Epidermal melanocyte (primary cell): Measurements from ENCODE around the gene MROH8.
"Not testable (repeated sequence)": the region's sequence is repeated elsewhere in the genome, so short reads cannot be mapped to it uniquely, and the experiment has no call there.

ENCODE experiments used
- DNase-seq: peaks from one replicate; pipeline ENCODE4 v3.0.0; 2011; ENCODE audit warnings: low spot score; ENCODE audit not compliant: insufficient read length

The MROH8 gene

GRCh38 chr20:37155987-37156386 lies 23.4 kb downstream of the MROH8 start:
- DNase-seq: no peak

DNA sequence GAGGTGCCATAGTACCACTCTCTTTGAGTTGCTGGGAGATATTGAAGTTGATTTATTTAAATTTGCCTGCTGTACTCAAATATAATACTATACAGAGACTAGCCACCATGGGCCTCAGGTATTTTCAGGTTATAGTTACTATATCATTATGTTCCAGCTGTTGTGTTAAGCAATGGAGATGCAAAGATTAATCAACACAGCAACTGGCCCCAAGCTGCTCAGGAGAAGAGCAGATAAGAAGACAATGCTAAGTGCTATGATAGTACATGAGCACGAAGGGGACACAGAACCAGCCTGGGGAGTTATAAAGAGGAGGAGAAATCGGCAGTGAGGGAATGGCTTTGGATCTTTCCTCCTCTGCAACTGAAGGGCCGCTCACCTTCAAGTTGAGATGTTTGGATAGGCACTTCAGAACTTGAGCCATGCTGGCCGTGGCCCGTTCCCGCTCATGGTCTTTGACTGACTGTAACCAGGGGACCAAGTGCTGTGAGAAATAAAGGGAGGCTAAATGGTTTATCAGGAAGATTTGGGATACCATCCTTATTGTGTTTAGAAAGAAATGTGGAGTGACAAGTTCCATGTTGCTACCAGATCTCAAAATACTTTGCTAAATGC lies 24.6 kb downstream of the MROH8 start:
- no peak for DNase-seq

DNA sequence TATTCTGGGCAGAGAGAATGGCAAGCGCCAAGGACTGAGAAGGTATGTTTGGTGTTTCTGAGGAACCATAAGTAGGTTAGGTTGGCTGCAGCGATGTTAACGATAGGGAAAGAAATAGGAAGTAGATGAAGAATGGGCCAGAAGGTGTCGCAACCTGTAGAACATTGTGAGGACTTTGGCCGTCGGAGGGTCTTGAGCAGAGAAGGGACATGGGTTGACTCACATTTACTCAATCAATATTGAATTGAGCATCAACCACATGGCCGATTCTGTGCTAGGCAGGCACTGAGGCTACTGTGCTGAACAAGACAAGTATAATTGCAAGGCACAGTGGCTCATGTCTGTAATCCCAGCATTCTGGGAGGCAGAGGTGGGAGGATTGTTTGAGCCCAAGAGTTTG lies 27.1 kb downstream of the MROH8 start:
- no peak for DNase-seq

DNA sequence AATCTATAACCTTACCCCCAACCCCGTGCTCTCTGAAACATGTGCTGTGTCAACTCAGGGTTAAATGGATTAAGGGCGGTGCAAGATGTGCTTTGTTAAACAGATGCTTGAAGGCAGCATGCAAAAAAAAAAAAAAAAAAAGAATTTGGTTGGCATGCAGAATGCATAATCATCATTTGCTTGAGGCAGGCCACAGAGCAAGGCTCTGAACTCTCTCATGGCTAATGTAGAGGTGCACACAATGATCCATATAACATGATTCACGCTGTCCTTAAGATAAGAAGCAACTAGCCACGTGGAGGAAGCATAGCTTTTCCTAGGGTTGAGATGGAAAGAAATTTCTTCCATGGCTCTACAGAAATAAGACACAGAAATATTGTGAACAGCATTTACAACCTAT lies 27.8 kb downstream of the MROH8 start:
- DNase-seq: no peak

- not testable (repeated sequence) for DNase-seq
Measured at GRCh38 chr20:37150864-37151263, 28.5 kb downstream of the MROH8 start.

- no peak for DNase-seq
Measured at GRCh38 chr20:37147250-37147649, 32.1 kb downstream of the MROH8 start.

DNA sequence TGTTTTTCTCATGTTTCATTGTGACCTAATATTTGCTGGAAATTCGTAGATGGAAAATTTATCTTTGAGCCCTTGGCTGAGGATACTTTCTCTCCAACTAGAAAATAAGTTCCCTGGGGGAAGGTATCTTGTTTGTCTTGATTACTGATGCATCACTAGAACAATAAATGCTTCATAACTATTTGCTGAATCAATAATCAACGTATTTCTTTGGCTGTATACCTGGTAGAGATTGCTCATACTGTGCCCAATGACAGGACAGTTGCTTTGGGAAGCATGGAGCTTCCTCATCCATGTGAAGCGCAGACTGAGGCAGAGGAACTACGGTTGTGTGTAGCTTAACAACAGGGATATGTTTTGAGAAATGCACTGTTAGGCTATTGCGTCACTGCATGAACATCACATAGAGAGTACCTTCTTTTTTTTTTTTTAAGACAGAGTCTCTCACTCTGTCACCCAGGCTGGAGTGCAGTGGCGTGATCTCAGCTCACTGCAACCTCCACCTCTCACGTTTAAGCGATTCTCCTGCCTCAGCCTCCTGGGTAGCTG lies 34.4 kb downstream of the MROH8 start:
- DNase-seq: no peak

DNA sequence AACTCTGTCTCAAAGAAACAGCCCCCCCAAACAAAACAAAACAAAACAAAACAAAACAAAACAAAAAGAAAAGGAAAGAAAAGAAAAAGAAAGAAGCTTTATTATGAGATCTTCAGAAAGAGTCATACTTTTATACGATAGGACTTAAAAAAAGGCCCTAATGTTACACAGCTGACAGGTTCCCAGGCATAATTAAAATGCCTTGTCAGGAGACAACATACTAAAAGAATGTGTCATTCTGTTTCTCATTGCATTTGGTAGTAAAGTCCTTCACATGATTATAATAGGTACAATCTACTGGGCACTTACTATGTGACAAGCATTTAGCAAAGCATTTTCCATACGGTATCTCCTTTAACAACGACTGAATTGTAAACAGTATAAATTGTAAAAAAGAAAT lies 36.6 kb downstream of the MROH8 start:
- DNase-seq: no peak

- no peak for DNase-seq
Measured at GRCh38 chr20:37137547-37137946, 41.8 kb downstream of the MROH8 start.

DNA sequence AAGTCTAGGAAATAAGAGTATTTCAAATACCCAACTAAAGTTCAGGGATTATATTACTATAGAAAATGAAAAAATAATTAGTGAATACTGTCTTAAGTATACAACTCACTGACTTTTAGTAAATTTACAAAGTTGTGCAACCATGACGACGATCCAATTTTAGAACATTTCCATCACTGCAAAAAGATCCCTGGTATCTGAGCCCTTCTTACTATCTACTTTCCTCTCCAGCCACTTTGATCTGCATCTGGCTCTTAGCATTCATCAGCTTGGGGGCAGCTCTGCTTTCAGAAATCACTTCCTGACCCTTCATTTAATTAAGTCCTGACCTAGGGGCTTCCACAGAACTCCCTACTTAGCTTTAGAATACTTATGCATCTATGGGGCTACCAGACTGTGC lies 45.4 kb downstream of the MROH8 start:
- no peak for DNase-seq

DNA sequence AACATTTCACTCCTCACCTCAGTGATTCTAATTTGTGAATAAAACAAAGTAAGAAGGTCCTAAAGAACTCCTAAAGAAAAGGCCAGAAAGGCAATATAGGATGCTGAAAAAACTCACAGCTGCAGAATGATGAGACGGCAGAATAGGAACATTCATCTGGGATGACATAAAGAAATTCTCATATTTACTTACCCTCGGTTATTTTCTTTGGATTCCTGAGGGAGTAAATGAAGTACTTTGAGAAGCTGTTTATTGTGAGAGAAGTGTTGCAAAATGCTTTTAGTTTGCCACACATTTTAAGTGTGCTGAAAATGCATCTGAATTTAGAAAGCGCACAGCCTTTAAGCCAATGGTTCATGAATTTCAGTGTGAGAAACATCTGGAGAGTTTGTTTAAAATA lies 47.9 kb downstream of the MROH8 start:
- DNase-seq: no peak

- DNase-seq: no peak
Measured at GRCh38 chr20:37128803-37129202, 50.5 kb downstream of the MROH8 start.

GRCh38 chr20:37126290-37126689 lies 53.1 kb downstream of the MROH8 start:
- not testable (repeated sequence) for DNase-seq

DNA sequence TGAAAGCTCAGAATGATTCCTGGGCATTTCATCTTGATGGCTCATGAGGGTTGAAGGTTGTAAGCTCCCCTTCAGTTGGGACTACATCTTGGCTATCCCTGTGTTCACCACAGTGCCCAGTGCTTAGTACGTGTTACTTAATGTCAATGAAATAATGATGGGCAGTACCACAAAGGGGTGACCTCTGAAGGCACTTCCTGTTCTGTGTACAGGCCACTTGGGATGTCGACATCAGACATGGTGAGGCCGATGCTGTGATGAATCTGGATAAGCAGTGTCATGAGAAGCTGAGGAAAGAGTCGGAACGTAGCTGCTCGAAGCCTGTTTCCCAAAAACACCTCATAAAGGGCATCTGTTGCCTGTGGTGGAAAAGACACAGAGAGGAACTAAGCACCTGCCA lies 55.9 kb downstream of the MROH8 start:
- DNase-seq: no peak

DNA sequence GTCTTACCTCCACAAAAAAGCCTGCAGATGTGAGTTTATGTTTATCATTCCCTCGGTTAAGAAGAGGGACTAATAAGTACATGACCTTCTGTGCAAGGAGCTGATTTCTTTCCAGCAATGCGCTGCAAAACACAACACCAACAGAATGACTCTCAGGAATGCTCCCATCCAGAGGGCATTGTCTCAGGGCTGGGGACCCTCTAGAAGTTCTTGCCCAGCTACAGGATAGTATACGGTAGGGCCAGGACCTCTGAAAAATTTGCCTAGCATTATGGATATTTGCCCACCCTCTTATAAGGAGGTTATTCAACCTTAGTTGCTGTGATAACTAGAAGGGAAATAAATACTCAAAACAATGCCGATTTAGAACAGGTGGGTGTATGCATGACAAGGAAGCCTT lies 58.9 kb downstream of the MROH8 start:
- DNase-seq: no peak

DNA sequence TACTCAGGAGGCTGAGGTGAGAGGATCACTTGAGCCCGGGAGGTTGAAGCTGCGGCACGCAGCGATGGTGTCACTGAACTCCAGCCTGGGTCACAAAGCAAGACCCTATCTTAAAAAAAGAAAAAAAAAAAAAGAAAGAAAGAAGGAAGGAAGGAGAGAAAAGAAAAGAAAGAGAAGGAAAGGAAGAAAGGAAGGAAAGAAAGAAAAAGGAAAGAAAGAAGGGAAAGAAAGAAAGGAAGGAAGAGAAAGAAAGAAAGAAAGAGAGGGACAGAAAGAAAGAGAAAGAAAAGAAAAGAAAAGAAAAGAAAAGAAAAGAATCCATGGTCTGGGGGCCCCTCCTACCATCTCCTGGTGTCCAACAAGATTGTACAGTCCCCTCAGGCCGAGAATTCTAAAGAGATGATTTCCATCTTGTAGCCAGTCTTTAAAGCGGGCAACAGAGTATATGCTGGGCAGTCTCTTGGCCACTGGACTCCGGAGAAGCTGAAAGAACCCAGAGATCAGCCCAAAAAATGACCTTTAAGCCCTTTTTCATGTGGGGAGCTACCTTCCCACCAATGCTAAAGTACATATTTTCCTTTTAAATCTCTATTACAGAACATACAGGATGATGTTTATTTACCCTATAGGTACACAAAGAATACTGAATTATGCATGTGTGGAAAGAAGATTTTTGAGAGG lies 59.9 kb downstream of the MROH8 start:
- DNase-seq: no peak

- DNase-seq: no peak
Measured at GRCh38 chr20:37114012-37114411, 65.3 kb downstream of the MROH8 start.

- no peak for DNase-seq
Measured at GRCh38 chr20:37111926-37112455, 67.4 kb downstream of the MROH8 start.

- no peak for DNase-seq
Measured at GRCh38 chr20:37108676-37109075, 70.7 kb downstream of the MROH8 start.

DNA sequence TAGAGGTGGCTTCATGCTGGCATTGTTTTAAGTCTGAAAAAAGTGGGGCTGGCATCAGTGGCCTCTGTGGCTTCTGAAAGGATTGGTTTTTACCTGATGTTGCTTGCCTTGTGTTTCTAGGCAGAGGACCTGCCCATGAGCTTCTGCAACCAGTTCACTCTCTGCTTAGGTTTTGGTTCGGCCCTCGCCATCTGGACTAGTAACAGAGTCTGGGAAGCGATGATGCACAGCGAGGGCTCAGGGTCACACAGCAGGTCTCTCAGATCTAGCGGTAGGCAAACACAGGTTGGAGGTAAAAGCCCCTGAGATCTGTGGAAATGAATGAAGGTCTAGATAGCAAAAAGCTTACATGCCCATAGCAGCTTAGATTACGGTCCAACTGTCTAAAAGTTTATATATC lies 76.8 kb downstream of the MROH8 start:
- no peak for DNase-seq

GRCh38 chr20:37096415-37097041 lies 82.8 kb downstream of the MROH8 start:
- no peak for DNase-seq
